ENCODE measurements around the gene AKR1B1. TPM values are rescaled to one million over a fixed set of nuclear protein-coding genes. Genes with fewer than 3 reads are reported as not detected.

Gene AKR1B1
- total RNA-seq, 1 experiment from 2014 or later, result 166 TPM

GRCh38 chr7:134395604-134396003 is 63.3 kb downstream of the AKR1B1 start:
- Mint-ChIP-seq H3K4me1 (no peaks in the 10 kb centered on the region), H3K27me3 (ENCODE audit: low read depth) (peaks cover 4% of the 10 kb centered on the region), H3K27ac (no peak overlapping the region), H3K4me3 (no peak overlapping the region), H3K36me3 (ENCODE audit: insufficient read depth in 1 of 3, low read depth in 3 of 3) (no peaks in the 10 kb centered on the region; a peak in 1 of 7 replicates), H3K9me3 (no peaks in the 10 kb centered on the region)
- Histone ChIP-seq H2BK12ac (ENCODE audit: insufficient read length, low read depth, low read length) (no peak overlapping the region), H3K4ac (ENCODE audit: low read depth, low read length) (no peak overlapping the region), H2AFZ (ENCODE audit: low read length) (no peak overlapping the region), H3K79me1 (ENCODE audit: insufficient read depth, low read depth, low read length, poor library complexity, severe bottlenecking) (no peaks in the 10 kb centered on the region), H4K5ac (ENCODE audit: insufficient read length, low read depth, low read length) (no peak overlapping the region), H3K27ac (ENCODE audit: insufficient read length, low read depth, low read length) (no peak overlapping the region), H2AK5ac (ENCODE audit: insufficient read length, low read length) (no peak overlapping the region), H3K23me2 (ENCODE audit: insufficient read length, low read depth, low read length, poor library complexity, severe bottlenecking) (no peaks in the 10 kb centered on the region), H4K91ac (ENCODE audit: insufficient read length, low read depth, low read length) (no peak overlapping the region), H3K9ac (ENCODE audit: extremely low read depth, insufficient read length, low read length) (no peak overlapping the region), H3K27me3 (ENCODE audit: insufficient read depth, low read length) (no peaks in the 10 kb centered on the region), H4K8ac (replicated peaks; ENCODE audit: insufficient read length, low read depth, low read length) (no peak overlapping the region), H2BK15ac (ENCODE audit: low read depth, low read length) (no peak overlapping the region), H4K20me1 (ENCODE audit: control insufficient read depth, insufficient read depth, insufficient read length) (no peaks in the 10 kb centered on the region), H3K23ac (ENCODE audit: insufficient read length, low read depth, low read length) (no peak overlapping the region), H2BK20ac (ENCODE audit: low read depth, low read length, poor library complexity, severe bottlenecking) (no peak overlapping the region), H3K4me1 (ENCODE audit: insufficient read depth, low read length) (no peaks in the 10 kb centered on the region), H2BK5ac (ENCODE audit: insufficient read length, low read length) (no peak overlapping the region), H3K14ac (ENCODE audit: insufficient read depth, low read length) (no peak overlapping the region), H3T11ph (ENCODE audit: low read length) (no peak overlapping the region), H3K18ac (ENCODE audit: insufficient read length, low read depth, low read length) (no peak overlapping the region), H3K4me2 (ENCODE audit: insufficient read depth, insufficient read length, low read length) (no peak overlapping the region), H3K79me2 (ENCODE audit: insufficient read depth, low read length) (no peaks in the 10 kb centered on the region), H3K56ac (ENCODE audit: insufficient read length, low read depth, low read length) (no peak overlapping the region), H3K9me3 (ENCODE audit: control insufficient read depth, low read depth, low read length) (no peaks in the 10 kb centered on the region), H2BK120ac (ENCODE audit: low read depth, low read length, poor library complexity, severe bottlenecking) (no peak overlapping the region)
- DNase-seq, result no peak
- TF ChIP-seq CTCF (conservative IDR thresholded peaks at IDR 0.05), result no peak
- no CpG with 5 or more reads among the region's 4 CpGs for WGBS (ENCODE audit: extremely low coverage, insufficient read length, low lambda C conversion rate)

Data from H9 (cell line).